Heart right ventricle (tissue), 16 donors: ENCODE results near the gene IFTAP. TPM values are rescaled to one million over a fixed set of nuclear protein-coding genes. Genes with fewer than 3 reads are reported as not detected.

Experiments used
- ATAC-seq, 8 donors: fragments of 200-7000 bp; cut with Tn5 transposase; one replicate each; pipeline ENCODE4 v1.9.1; 2020; ENCODE audit warnings: mild to moderate bottlenecking in 8 of 8, moderate library complexity in 8 of 8, moderate number of reproducible peaks in 1 of 8
- DNase-seq, 2 donors: peaks; one replicate each; pipeline ENCODE4 v3.0.0-alpha.2; 2020
- H3K27ac ChIP-seq, 10 donors: fragments of 200-600 bp; sonication (generic) in 2 of 10; one replicate each; pipeline versions ENCODE4 v1.5.0 to v1.8.0; 2020 to 2022; ENCODE audit warnings: mild to moderate bottlenecking in 3 of 10
- H3K27me3 ChIP-seq, 7 donors: fragments of 200-600 bp; one replicate each; pipeline ENCODE4 v1.8.0; 2021 to 2022; ENCODE audit warnings: mild to moderate bottlenecking in 2 of 7
- H3K36me3 ChIP-seq, 9 donors: fragments of 200-600 bp; sonication (generic) in 1 of 9; one replicate each; pipeline versions ENCODE4 v1.5.0 to v1.8.0; 2020 to 2022; ENCODE audit warnings: mild to moderate bottlenecking in 2 of 9
- H3K4me1 ChIP-seq, 9 donors: fragments of 200-600 bp; sonication (generic) in 1 of 9; one replicate each; pipeline versions ENCODE4 v1.5.0 to v1.8.0; 2020 to 2022; ENCODE audit warnings: mild to moderate bottlenecking in 4 of 9
- H3K4me3 ChIP-seq, 10 donors: fragments of 200-600 bp; sonication (generic) in 2 of 10; one replicate each; pipeline versions ENCODE4 v1.5.0 to v1.8.0; 2020 to 2022; ENCODE audit warnings: mild to moderate bottlenecking in 7 of 10, moderate library complexity in 2 of 10
- H3K9me3 ChIP-seq, 11 donors: fragments of 200-600 bp in 10 of 11; sonication (generic) in 2 of 11; one replicate each; pipeline versions ENCODE4 v1.5.0 to v1.8.0; 2013 to 2022; ENCODE audit warnings: mild to moderate bottlenecking in 2 of 11, control low read depth in 1 of 11, moderate library complexity in 1 of 11
- CTCF ChIP-seq, 9 donors: fragments of 200-600 bp; sonication (generic) in 2 of 9; IDR thresholded peaks; one replicate each; pipeline versions ENCODE4 v1.5.0 to v1.8.0; 2021 to 2022; ENCODE audit warnings: antibody characterized with exemption in 9 of 9, mild to moderate bottlenecking in 5 of 9, moderate library complexity in 1 of 9
- WGBS, 2 donors: extraction: QIAGEN DNeasy Blood & Tissue Kit; methylation state at CpG; one replicate each; pipeline ENCODE4 v1.1.7; 2013; ENCODE audit warnings: inconsistent platforms in 1 of 2; 5-methylcytosine and 5-hydroxymethylcytosine counted together
- intact Hi-C, 10 donors: fragments of 100-400 bp; cut with DNase I; formaldehyde crosslinking; loops; one replicate each; pipeline versions ENCODE4 v1.11.1 to v1.14.2; 2022
- polyA plus RNA-seq, 2 donors: library from polyadenylated mRNA; stranded (reverse); fragments of 200-250 nt; gene quantifications; one replicate each; pipeline ENCODE4 v1.2.3, GENCODE V29; 2013
- total RNA-seq, 10 donors: library from RNA; stranded (reverse); fragmentation: NEBNext Ultra II Directional in 3 of 10; extraction: Animal tissue kit (Norgen Biotek cat#: 25700) in 3 of 10; gene quantifications; one replicate each; pipeline versions ENCODE4 v1.2.1 to v1.2.4, GENCODE V29; 2021 to 2023
- donor health status: Arrhythmogenic right ventricular cardiomyopathy.
- donor health status: ischemic (EF 13 %, LVEDD 7.1; RV severe dilation, severe dysfunction).
- donor health status: healthy with polysubstance abuse.
- donor health status: DM: no; HTN: yes; CAD: no.
- donor health status: DM: no; HTN: no; CAD: no.
- donor health status: ischemic (EF 25% LVEDD 6.9; RV normal size, moderate dysfunction).
- donor health status: ischemic (EF 25% LVEDD 5.7; RV mildly dilated, moderate dysfunction).
- donor health status: healthy.
- donor health status: DM: yes; HTN: yes; CAD: no.
- donor health status: Ischemic cardiomyopathy.
- donor health status: ischemic (EF 35%, LVEDD 5.7; RV mildly dilated, moderate dysfunction).
- donor health status: nonischemic (EF 11% LVEDD 7.7; RV severe dilation, severe dysfunction).
- donor health status: DM: yes; HTN: yes; CAD: no.
- donor health status: PGD.
- donor health status: ischemic (EF 29% LVEDD 5.4; RV normal size, mild dysfunction).
- donor health status: nonischemic (EF 23%, LVEDD 6.1; RV moderate dilation, normal function).

IFTAP gene
- total and polyA plus RNA-seq, 12 donors, result 33.8 to 54.6 (median 43.1) TPM

GRCh38 chr11:36577373-36577772 lies 16.9 kb upstream of the IFTAP start:
- no peaks in the 10 kb centered on the region for H3K27me3 ChIP-seq
- H3K27ac ChIP-seq, result no peak overlapping the region
- DNase-seq (no peak), ATAC-seq (no peak)
- H3K4me3 ChIP-seq, result no peak overlapping the region
- peaks cover 0 to 15% (median 0%) of the 10 kb centered on the region in 9 donors for H3K36me3 ChIP-seq
- intact Hi-C loops, result no loop called here
- peaks cover 0 to 8% (median 0%) of the 10 kb centered on the region in 11 donors for H3K9me3 ChIP-seq
- 76 to 87% methylated on average over 2 of the region's 2 CpGs for WGBS, 2 donors
- TF ChIP-seq CTCF (IDR thresholded peaks at IDR 0.05), result no peak
- peaks cover 0 to 15% (median 0%) of the 10 kb centered on the region in 9 donors for H3K4me1 ChIP-seq

GRCh38 chr11:36577859-36578258 lies 16.4 kb upstream of the IFTAP start:
- peaks cover 0 to 8% (median 0%) of the 10 kb centered on the region in 11 donors for H3K9me3 ChIP-seq
- DNase-seq, result no peak
- peak in 2 of 8 donors; percentile 49 to 70 for ATAC-seq
- peaks cover 0 to 15% (median 0%) of the 10 kb centered on the region in 9 donors for H3K36me3 ChIP-seq
- intact Hi-C loops, result no loop called here
- no peak overlapping the region for H3K4me3 ChIP-seq
- WGBS, 2 donors, result 74 to 80% methylated on average over 2 of the region's 2 CpGs
- H3K4me1 ChIP-seq, result peaks cover 0 to 15% (median 0%) of the 10 kb centered on the region in 9 donors
- H3K27ac ChIP-seq, result no peak overlapping the region
- no peak for TF ChIP-seq CTCF (IDR thresholded peaks at IDR 0.05)
- no peaks in the 10 kb centered on the region for H3K27me3 ChIP-seq

GRCh38 chr11:36578458-36578857 lies 15.8 kb upstream of the IFTAP start:
- no peak for DNase-seq
- H3K9me3 ChIP-seq, result peaks cover 0 to 8% (median 0%) of the 10 kb centered on the region in 11 donors
- no peak for TF ChIP-seq CTCF (IDR thresholded peaks at IDR 0.05)
- no peak for ATAC-seq
- no peaks in the 10 kb centered on the region for H3K27me3 ChIP-seq
- intact Hi-C loops, result no loop called here
- peaks cover 0 to 13% (median 0%) of the 10 kb centered on the region in 9 donors for H3K36me3 ChIP-seq
- 41 to 58% methylated on average over 1 of the region's 1 CpG for WGBS, 2 donors
- H3K27ac ChIP-seq, result no peak overlapping the region
- peaks cover 0 to 15% (median 0%) of the 10 kb centered on the region in 9 donors for H3K4me1 ChIP-seq
- H3K4me3 ChIP-seq, result no peak overlapping the region

- intact Hi-C loops, result no loop called here
- DNase-seq (no peak), ATAC-seq (no peak)
- Histone ChIP-seq H3K36me3 (no peaks in the 10 kb centered on the region), H3K27me3 (no peaks in the 10 kb centered on the region), H3K4me3 (no peak overlapping the region), H3K27ac (no peak overlapping the region), H3K4me1 (peaks cover 0 to 15% (median 0%) of the 10 kb centered on the region in 9 donors), H3K9me3 (peaks cover 0 to 8% (median 0%) of the 10 kb centered on the region in 11 donors)
- no peak for TF ChIP-seq CTCF (IDR thresholded peaks at IDR 0.05)
- WGBS, 2 donors, result 89 to 93% methylated on average over 2 of the region's 2 CpGs
Measured at GRCh38 chr11:36581536-36581935, 12.8 kb upstream of the IFTAP start.
